ENCODE data around the gene XYLT1.

Gene XYLT1

DNA sequence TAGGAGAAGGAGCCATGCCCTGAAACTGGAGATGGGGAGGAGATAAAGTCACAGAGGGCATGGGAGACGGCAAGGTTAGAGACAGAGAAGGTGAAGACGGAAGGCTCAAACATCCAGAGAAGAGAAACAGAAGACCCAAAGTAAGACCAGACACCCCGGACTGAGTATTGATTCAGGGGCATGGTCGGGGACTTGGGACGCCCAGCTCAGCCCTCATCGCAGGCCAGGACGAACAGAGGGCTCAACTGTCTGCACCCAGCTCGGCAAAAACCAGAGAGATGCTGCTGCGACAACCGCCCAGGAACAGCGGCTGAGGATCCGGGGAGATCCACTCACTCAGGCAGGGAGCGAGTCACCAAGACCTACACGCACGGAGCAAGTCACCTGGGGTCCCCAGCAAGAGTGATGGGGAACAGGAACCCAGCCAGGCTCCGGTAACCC is 999 bp downstream of the XYLT1 start:
- H3K4me3 ChIP-seq (ENCODE audit: low read depth, low read length) = peak overlapping the region; percentile 77
- H3K27me3 ChIP-seq (ENCODE audit: insufficient read depth, low read length) = no peaks in the 10 kb centered on the region
- H3K36me3 ChIP-seq (ENCODE audit: insufficient read depth, low read length) = no peaks in the 10 kb centered on the region
- H3K27ac ChIP-seq (ENCODE audit: low read depth, low read length) = peak overlapping the region; percentile 16; the same call in 1 of the 2 replicates
- peaks cover 53% of the 10 kb centered on the region for H3K79me2 ChIP-seq (ENCODE audit: control insufficient read depth, insufficient read depth, low read length, unreplicated experiment)
- H3K4me1 ChIP-seq (ENCODE audit: control insufficient read depth, insufficient read depth, low read length, unreplicated experiment) = peaks cover 30% of the 10 kb centered on the region
- no peak overlapping the region for H2AFZ ChIP-seq (ENCODE audit: low read length, unreplicated experiment)

GRCh38 chr16:17469011-17469740 is 1.6 kb downstream of the XYLT1 start:
- H2AFZ ChIP-seq (ENCODE audit: low read length, unreplicated experiment) = no peak overlapping the region
- peaks cover 30% of the 10 kb centered on the region for H3K4me1 ChIP-seq (ENCODE audit: control insufficient read depth, insufficient read depth, low read length, unreplicated experiment)
- no peaks in the 10 kb centered on the region for H3K27me3 ChIP-seq (ENCODE audit: insufficient read depth, low read length)
- H3K4me3 ChIP-seq (ENCODE audit: low read depth, low read length) = peak overlapping the region; percentile 77
- no peaks in the 10 kb centered on the region for H3K36me3 ChIP-seq (ENCODE audit: insufficient read depth, low read length)
- H3K79me2 ChIP-seq (ENCODE audit: control insufficient read depth, insufficient read depth, low read length, unreplicated experiment) = peaks cover 53% of the 10 kb centered on the region
- peak overlapping the region; percentile 19; the same call in 1 of the 2 replicates for H3K27ac ChIP-seq (ENCODE audit: low read depth, low read length)

DNA sequence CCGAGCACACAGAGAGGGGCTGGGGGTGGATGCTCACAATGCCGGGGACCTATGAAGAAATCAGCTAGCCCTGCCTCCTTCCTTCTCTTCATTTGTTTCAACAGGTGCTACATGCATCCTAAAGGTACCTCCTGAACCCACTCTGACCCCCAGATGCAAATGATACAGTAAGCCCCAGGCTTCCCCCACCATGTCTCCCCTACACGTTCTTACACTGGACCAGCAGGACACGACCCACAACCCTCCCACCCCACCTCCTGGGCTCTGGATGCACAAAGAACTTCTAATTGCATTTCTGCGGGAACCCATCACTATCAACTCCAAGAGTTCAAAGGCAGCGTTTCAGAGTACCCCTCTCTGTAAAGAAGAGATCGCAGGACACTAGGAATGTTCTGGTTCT is 2.1 kb downstream of the XYLT1 start:
- H3K4me3 ChIP-seq (ENCODE audit: low read depth, low read length) = peak overlapping the region; percentile 77

DNA sequence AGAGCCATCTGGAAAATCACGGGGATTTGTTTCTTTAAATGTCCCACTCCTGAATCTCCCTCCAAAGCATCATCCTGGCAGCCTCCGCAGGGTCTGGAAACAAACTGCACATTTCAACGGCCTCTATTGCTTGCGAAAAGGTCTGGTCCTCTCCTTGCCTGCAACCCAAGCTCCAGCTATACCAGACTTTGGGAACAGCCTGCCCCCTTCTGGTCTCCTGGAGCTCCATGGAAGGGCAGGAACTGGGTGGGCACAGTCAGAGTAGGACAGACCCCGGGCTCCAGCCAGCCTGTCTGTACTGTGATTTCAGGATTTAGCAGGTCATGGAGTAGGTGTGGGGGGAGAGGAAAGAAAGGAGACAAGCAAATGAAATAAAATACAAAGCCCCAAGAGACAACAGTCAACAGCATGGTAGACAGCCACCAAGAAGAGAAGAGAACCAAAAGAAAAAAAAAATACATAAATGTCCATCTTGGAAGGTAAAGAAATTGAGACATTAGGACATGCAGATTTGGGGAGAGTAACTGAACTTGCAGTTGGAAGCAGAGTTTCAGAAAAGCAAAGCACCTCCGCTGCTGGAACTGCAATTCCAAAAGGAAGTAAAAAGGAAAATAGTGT is 2.7 kb downstream of the XYLT1 start:
- Histone ChIP-seq H3K79me2 (ENCODE audit: control insufficient read depth, insufficient read depth, low read length, unreplicated experiment) (peaks cover 62% of the 10 kb centered on the region), H3K27ac (ENCODE audit: low read depth, low read length) (no peak overlapping the region)

More for the DNA sequence above, 2.1 kb downstream of the XYLT1 start:
- Histone ChIP-seq H3K4me1 (ENCODE audit: control insufficient read depth, insufficient read depth, low read length, unreplicated experiment) (peaks cover 30% of the 10 kb centered on the region), H3K36me3 (ENCODE audit: insufficient read depth, low read length) (no peaks in the 10 kb centered on the region), H2AFZ (ENCODE audit: low read length, unreplicated experiment) (no peak overlapping the region), H3K27me3 (ENCODE audit: insufficient read depth, low read length) (no peaks in the 10 kb centered on the region), H3K79me2 (ENCODE audit: control insufficient read depth, insufficient read depth, low read length, unreplicated experiment) (peaks cover 57% of the 10 kb centered on the region), H3K27ac (ENCODE audit: low read depth, low read length) (peak overlapping the region; percentile 19; the same call in 1 of the 2 replicates)

GRCh38 chr16:17466876-17467275 is 3.9 kb downstream of the XYLT1 start:
- H3K27ac ChIP-seq (ENCODE audit: low read depth, low read length) = no peak overlapping the region
- peaks cover 74% of the 10 kb centered on the region for H3K79me2 ChIP-seq (ENCODE audit: control insufficient read depth, insufficient read depth, low read length, unreplicated experiment)
- H3K4me1 ChIP-seq (ENCODE audit: control insufficient read depth, insufficient read depth, low read length, unreplicated experiment) = peaks cover 25% of the 10 kb centered on the region

More for the DNA sequence above, 2.7 kb downstream of the XYLT1 start:
- Histone ChIP-seq H3K4me3 (ENCODE audit: low read depth, low read length) (peak overlapping the region; percentile 77), H3K27me3 (ENCODE audit: insufficient read depth, low read length) (no peaks in the 10 kb centered on the region), H2AFZ (ENCODE audit: low read length, unreplicated experiment) (no peak overlapping the region), H3K36me3 (ENCODE audit: insufficient read depth, low read length) (no peaks in the 10 kb centered on the region), H3K4me1 (ENCODE audit: control insufficient read depth, insufficient read depth, low read length, unreplicated experiment) (peaks cover 30% of the 10 kb centered on the region)

GRCh38 chr16:17465460-17465859 is 5.3 kb downstream of the XYLT1 start:
- Histone ChIP-seq H3K79me2 (ENCODE audit: control insufficient read depth, insufficient read depth, low read length, unreplicated experiment) (peaks cover 88% of the 10 kb centered on the region), H3K4me3 (ENCODE audit: low read depth, low read length) (no peak overlapping the region), H3K4me1 (ENCODE audit: control insufficient read depth, insufficient read depth, low read length, unreplicated experiment) (peaks cover 25% of the 10 kb centered on the region), H3K27me3 (ENCODE audit: insufficient read depth, low read length) (no peaks in the 10 kb centered on the region), H3K27ac (ENCODE audit: low read depth, low read length) (no peak overlapping the region), H2AFZ (ENCODE audit: low read length, unreplicated experiment) (no peak overlapping the region), H3K36me3 (ENCODE audit: insufficient read depth, low read length) (peaks cover 7% of the 10 kb centered on the region; the same call in 1 of the 2 replicates)

More at GRCh38 chr16:17466876-17467275, 3.9 kb downstream of the XYLT1 start:
- no peaks in the 10 kb centered on the region for H3K27me3 ChIP-seq (ENCODE audit: insufficient read depth, low read length)
- H2AFZ ChIP-seq (ENCODE audit: low read length, unreplicated experiment) = no peak overlapping the region
- no peak overlapping the region for H3K4me3 ChIP-seq (ENCODE audit: low read depth, low read length)
- H3K36me3 ChIP-seq (ENCODE audit: insufficient read depth, low read length) = peaks cover 3% of the 10 kb centered on the region; the same call in 1 of the 2 replicates

DNA sequence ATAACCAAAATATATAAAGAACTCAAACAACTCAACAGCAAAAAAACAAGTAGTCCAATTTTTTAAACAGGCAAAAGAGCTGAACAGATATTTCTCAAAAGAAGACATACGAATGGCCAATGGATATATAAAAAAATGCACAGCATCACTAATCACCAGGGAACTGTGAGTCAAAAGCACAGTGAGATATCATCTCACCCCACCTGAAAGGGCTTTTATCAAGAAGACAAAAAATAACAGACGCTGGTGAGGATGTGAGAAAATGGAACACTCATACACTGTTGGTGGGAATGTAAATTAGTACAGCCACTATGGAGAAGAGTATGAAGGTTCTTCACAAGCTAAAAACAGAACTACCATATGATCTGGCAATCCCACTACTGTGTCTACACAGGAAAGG is 7.4 kb downstream of the XYLT1 start:
- Histone ChIP-seq H3K4me3 (ENCODE audit: low read depth, low read length) (no peak overlapping the region), H3K27me3 (ENCODE audit: insufficient read depth, low read length) (no peaks in the 10 kb centered on the region), H3K79me2 (ENCODE audit: control insufficient read depth, insufficient read depth, low read length, unreplicated experiment) (peaks cover 85% of the 10 kb centered on the region), H3K27ac (ENCODE audit: low read depth, low read length) (no peak overlapping the region), H2AFZ (ENCODE audit: low read length, unreplicated experiment) (no peak overlapping the region), H3K4me1 (ENCODE audit: control insufficient read depth, insufficient read depth, low read length, unreplicated experiment) (peaks cover 24% of the 10 kb centered on the region), H3K36me3 (ENCODE audit: insufficient read depth, low read length) (peaks cover 7% of the 10 kb centered on the region; the same call in 1 of the 2 replicates)

GRCh38 chr16:17461951-17462729 is 8.6 kb downstream of the XYLT1 start:
- no peak overlapping the region for H3K27ac ChIP-seq (ENCODE audit: low read depth, low read length)
- H3K4me3 ChIP-seq (ENCODE audit: low read depth, low read length) = no peak overlapping the region
- no peaks in the 10 kb centered on the region for H3K27me3 ChIP-seq (ENCODE audit: insufficient read depth, low read length)
- peaks cover 85% of the 10 kb centered on the region for H3K79me2 ChIP-seq (ENCODE audit: control insufficient read depth, insufficient read depth, low read length, unreplicated experiment)
- H3K36me3 ChIP-seq (ENCODE audit: insufficient read depth, low read length) = peaks cover 7% of the 10 kb centered on the region; the same call in 1 of the 2 replicates
- H3K4me1 ChIP-seq (ENCODE audit: control insufficient read depth, insufficient read depth, low read length, unreplicated experiment) = peaks cover 12% of the 10 kb centered on the region
- H2AFZ ChIP-seq (ENCODE audit: low read length, unreplicated experiment) = no peak overlapping the region

- H3K4me3 ChIP-seq (ENCODE audit: low read depth, low read length) = no peak overlapping the region
- H3K27ac ChIP-seq (ENCODE audit: low read depth, low read length) = no peak overlapping the region
- H2AFZ ChIP-seq (ENCODE audit: low read length, unreplicated experiment) = no peak overlapping the region
- peaks cover 7% of the 10 kb centered on the region; the same call in 1 of the 2 replicates for H3K36me3 ChIP-seq (ENCODE audit: insufficient read depth, low read length)
- no peaks in the 10 kb centered on the region for H3K27me3 ChIP-seq (ENCODE audit: insufficient read depth, low read length)
- H3K4me1 ChIP-seq (ENCODE audit: control insufficient read depth, insufficient read depth, low read length, unreplicated experiment) = peaks cover 8% of the 10 kb centered on the region
- peaks cover 76% of the 10 kb centered on the region for H3K79me2 ChIP-seq (ENCODE audit: control insufficient read depth, insufficient read depth, low read length, unreplicated experiment)
Observed at GRCh38 chr16:17460890-17461289, 9.9 kb downstream of the XYLT1 start.

GRCh38 chr16:17459903-17460521 is 10.7 kb downstream of the XYLT1 start:
- Histone ChIP-seq H2AFZ (ENCODE audit: low read length, unreplicated experiment) (no peak overlapping the region), H3K4me1 (ENCODE audit: control insufficient read depth, insufficient read depth, low read length, unreplicated experiment) (peaks cover 8% of the 10 kb centered on the region), H3K27ac (ENCODE audit: low read depth, low read length) (no peak overlapping the region), H3K36me3 (ENCODE audit: insufficient read depth, low read length) (peaks cover 7% of the 10 kb centered on the region; the same call in 1 of the 2 replicates), H3K4me3 (ENCODE audit: low read depth, low read length) (no peak overlapping the region), H3K79me2 (ENCODE audit: control insufficient read depth, insufficient read depth, low read length, unreplicated experiment) (peaks cover 68% of the 10 kb centered on the region), H3K27me3 (ENCODE audit: insufficient read depth, low read length) (no peaks in the 10 kb centered on the region)

Data from ACC112 (cell line).